ENCODE measurements around the gene ARMH1.
"Not testable (repeated sequence)": the region's sequence is repeated elsewhere in the genome, so short reads cannot be mapped to it uniquely, and the experiment has no call there.

The ARMH1 gene

GRCh38 chr1:44695671-44696070 is 21.2 kb downstream of the ARMH1 start:
- no peak for DNase-seq

GRCh38 chr1:44696101-44696500 is 21.6 kb downstream of the ARMH1 start:
- DNase-seq: no peak

GRCh38 chr1:44696789-44697345 is 22.4 kb downstream of the ARMH1 start:
- peak; percentile 88 to 92 for DNase-seq

GRCh38 chr1:44698138-44698537 is 23.6 kb downstream of the ARMH1 start:
- peak in 1 of 2 experiments; percentile 24 for DNase-seq

GRCh38 chr1:44699375-44699774 is 24.9 kb downstream of the ARMH1 start:
- DNase-seq: not testable (repeated sequence)

- DNase-seq: no peak
Measured at GRCh38 chr1:44700573-44700972, 26.1 kb downstream of the ARMH1 start.

GRCh38 chr1:44701141-44701573 is 26.6 kb downstream of the ARMH1 start:
- no peak for DNase-seq

GRCh38 chr1:44705470-44705869 is 31.0 kb downstream of the ARMH1 start:
- DNase-seq: no peak

GRCh38 chr1:44705938-44706337 is 31.4 kb downstream of the ARMH1 start:
- no peak for DNase-seq

GRCh38 chr1:44707112-44707881 is 32.8 kb downstream of the ARMH1 start:
- DNase-seq: no peak

- peak; percentile 85 to 91 for DNase-seq
Measured at GRCh38 chr1:44707959-44708831, 33.7 kb downstream of the ARMH1 start.

GRCh38 chr1:44713321-44713781 is 38.8 kb downstream of the ARMH1 start:
- peak; percentile 60 to 63 for DNase-seq

- DNase-seq: no peak
Measured at GRCh38 chr1:44714532-44714931, 40.0 kb downstream of the ARMH1 start.

- peak; percentile 89 to 91 for DNase-seq
Measured at GRCh38 chr1:44714944-44715571, 40.5 kb downstream of the ARMH1 start.

GRCh38 chr1:44717156-44717555 is 42.6 kb downstream of the ARMH1 start:
- no peak for DNase-seq

- DNase-seq: no peak
Measured at GRCh38 chr1:44717653-44718052, 43.1 kb downstream of the ARMH1 start.

- no peak for DNase-seq
Measured at GRCh38 chr1:44718091-44718490, 43.6 kb downstream of the ARMH1 start.

- DNase-seq: no peak
Measured at GRCh38 chr1:44719318-44719717, 44.8 kb downstream of the ARMH1 start.

- no peak for DNase-seq
Measured at GRCh38 chr1:44720281-44720680, 45.8 kb downstream of the ARMH1 start.

GRCh38 chr1:44721485-44722361 is 47.2 kb downstream of the ARMH1 start:
- peak; percentile 98 to 99 for DNase-seq

- DNase-seq: peak; percentile 65 to 73
Measured at GRCh38 chr1:44723064-44723463, 48.5 kb downstream of the ARMH1 start.
